Adipocyte (in vitro differentiated cells): ENCODE measurements around the gene REG3A.

Source experiments
- DNase-seq: peaks from one replicate; pipeline ENCODE4 v3.0.0-alpha.2; 2015; ENCODE audit warnings: low read depth
- H3K27me3 ChIP-seq: replicated peaks from 2 replicates; pipeline ENCODE4 v1.7.0; 2013; ENCODE audit warnings: mild to moderate bottlenecking, low read length, moderate library complexity; ENCODE audit not compliant: control insufficient read depth, insufficient read depth
- H3K36me3 ChIP-seq: 2 replicates; pipeline ENCODE4 v1.7.0; 2013; ENCODE audit warnings: low read length, mild to moderate bottlenecking, moderate library complexity; ENCODE audit not compliant: control insufficient read depth, insufficient read depth, severe bottlenecking
- H3K4me1 ChIP-seq: 2 replicates; pipeline ENCODE4 v1.7.0; 2013; ENCODE audit warnings: mild to moderate bottlenecking, low read length, moderate library complexity; ENCODE audit not compliant: control insufficient read depth, insufficient read depth
- H3K4me3 ChIP-seq: 2 replicates; pipeline ENCODE4 v1.7.0; 2013; ENCODE audit warnings: mild to moderate bottlenecking, low read length, moderate library complexity
- H3K9ac ChIP-seq: 2 replicates; pipeline ENCODE4 v1.7.0; 2013; ENCODE audit warnings: mild to moderate bottlenecking, low read length, moderate library complexity
- H3K9me3 ChIP-seq: 2 replicates; pipeline ENCODE4 v1.7.0; 2013; ENCODE audit warnings: mild to moderate bottlenecking, low read length, moderate library complexity; ENCODE audit not compliant: control insufficient read depth

The REG3A gene

DNA sequence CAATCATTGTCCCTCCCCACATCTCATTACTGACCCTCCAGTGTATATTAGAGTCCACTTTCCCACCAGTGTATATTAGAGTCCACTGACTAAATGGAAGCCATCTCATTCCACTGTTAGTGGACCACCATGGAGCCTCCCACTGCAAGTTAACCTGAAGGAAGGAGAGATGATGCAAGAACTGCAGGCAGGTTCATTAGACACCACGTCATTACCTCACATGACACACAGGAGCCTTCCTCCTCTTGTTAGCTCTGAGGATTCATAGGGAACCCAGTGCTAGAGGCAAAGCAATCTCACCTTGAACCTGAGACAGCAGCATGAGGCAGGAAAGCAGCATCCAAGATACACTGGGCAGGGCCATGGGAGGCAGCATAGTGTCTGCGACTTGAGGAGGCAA, 523 bp downstream of the REG3A start:
- H3K9ac ChIP-seq = no peak overlapping the region
- no peaks in the 10 kb centered on the region for H3K4me1 ChIP-seq
- H3K36me3 ChIP-seq = no peaks in the 10 kb centered on the region
- no peaks in the 10 kb centered on the region for H3K27me3 ChIP-seq
- DNase-seq = no peak
- H3K4me3 ChIP-seq = no peak overlapping the region
- H3K9me3 ChIP-seq = no peaks in the 10 kb centered on the region

DNA sequence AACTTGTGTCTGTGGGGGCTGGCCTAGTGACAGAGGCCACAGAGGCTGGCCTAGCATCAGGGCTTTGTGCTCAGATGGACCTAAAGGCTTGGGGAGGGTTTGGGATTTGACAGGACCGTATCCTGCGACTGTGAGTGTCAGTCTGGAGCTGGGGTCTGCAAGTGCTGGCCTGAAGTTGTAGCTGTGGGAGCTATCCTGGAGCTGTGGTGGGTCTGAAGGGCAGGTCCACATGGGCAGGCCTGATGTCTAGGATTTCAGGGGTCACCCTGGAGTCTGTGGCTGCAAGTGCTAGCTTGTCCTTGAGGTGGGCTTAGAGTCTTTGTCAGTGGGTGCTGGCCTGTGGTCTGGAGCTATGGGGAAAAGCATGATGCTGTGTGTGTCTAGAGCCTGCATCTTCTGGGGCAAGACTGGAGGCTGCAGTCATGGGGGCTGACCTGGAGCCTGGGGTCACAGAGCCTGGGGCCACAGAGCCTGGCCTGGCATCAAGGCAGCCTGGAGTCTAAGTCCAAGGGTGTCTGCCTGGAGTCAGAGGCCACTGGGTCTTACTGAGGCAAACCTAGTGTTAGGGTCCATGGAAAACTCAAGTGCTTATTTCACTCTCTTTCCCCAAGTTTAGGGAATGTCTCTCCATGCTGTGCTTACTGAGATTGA, 3.6 kb downstream of the REG3A start:
- DNase-seq = no peak
- no peaks in the 10 kb centered on the region for H3K27me3 ChIP-seq
- no peaks in the 10 kb centered on the region for H3K36me3 ChIP-seq
- H3K9me3 ChIP-seq = no peaks in the 10 kb centered on the region
- H3K4me1 ChIP-seq = no peaks in the 10 kb centered on the region
- no peak overlapping the region for H3K4me3 ChIP-seq
- no peak overlapping the region for H3K9ac ChIP-seq

DNA sequence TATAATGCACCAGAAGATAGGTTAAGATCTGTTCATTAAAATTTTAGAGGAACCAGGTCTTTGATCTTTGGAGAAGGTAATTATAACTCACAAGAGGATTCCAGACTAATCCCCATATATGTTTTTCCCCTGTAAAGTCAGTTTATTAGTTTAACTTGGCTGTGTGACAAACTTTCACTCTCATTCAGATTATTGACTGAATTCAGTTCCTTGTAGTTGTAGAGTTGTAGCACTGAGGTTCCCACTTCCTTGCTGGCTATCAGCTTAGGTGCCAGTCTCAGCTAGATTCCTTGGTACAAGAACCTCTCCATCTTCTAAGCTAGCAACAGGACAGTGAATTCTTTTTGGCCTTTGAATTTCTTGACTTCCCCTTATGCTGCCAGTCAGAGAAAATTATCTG, 20.1 kb downstream of the REG3A start:
- Histone ChIP-seq H3K27me3 (no peaks in the 10 kb centered on the region), H3K9ac (no peak overlapping the region), H3K36me3 (no peaks in the 10 kb centered on the region), H3K4me3 (no peak overlapping the region), H3K4me1 (no peaks in the 10 kb centered on the region), H3K9me3 (no peaks in the 10 kb centered on the region)
- DNase-seq = no peak

DNA sequence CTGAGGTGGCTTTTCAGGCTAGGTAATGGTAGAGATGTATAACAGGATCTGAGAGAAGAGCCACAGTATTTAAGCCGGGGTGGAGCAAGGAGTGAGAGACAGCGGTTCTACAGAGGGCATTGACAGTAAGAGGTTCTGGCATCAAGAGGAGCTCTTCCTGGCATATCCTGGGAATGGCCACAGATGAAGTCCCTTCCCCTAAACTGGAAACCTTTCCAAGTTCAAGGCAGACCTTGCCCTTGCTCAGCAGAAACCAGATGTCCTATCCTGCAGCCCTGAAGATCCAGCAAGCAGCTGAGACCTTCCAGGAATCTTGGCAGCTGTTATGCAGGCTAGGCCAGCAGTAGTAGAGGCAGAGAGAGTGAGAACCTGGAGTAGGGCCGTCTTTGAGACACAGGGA, 21.2 kb downstream of the REG3A start:
- Histone ChIP-seq H3K36me3 (no peaks in the 10 kb centered on the region), H3K9ac (no peak overlapping the region), H3K4me3 (no peak overlapping the region), H3K27me3 (no peaks in the 10 kb centered on the region), H3K4me1 (no peaks in the 10 kb centered on the region), H3K9me3 (no peaks in the 10 kb centered on the region)
- no peak for DNase-seq

DNA sequence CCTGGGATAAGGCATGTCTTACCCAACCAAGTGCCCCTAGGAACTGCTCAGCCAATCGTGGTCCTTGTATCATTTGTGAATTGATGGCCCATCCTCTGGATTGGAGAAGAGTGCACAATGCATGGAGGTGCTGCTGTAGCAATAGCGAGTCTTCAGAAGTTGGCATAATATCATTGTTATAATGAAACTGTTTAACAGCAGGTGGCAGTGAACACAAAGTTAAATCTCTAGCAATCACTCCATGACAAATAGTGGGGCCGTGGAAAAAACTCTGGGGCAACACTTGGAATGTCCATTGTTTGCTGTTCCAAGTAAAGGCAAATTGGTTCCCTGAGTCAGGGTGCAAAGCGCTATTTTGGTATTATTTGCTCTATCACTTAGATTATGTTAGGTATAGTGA, 27.9 kb downstream of the REG3A start:
- H3K4me1 ChIP-seq = no peaks in the 10 kb centered on the region
- DNase-seq = no peak

DNA sequence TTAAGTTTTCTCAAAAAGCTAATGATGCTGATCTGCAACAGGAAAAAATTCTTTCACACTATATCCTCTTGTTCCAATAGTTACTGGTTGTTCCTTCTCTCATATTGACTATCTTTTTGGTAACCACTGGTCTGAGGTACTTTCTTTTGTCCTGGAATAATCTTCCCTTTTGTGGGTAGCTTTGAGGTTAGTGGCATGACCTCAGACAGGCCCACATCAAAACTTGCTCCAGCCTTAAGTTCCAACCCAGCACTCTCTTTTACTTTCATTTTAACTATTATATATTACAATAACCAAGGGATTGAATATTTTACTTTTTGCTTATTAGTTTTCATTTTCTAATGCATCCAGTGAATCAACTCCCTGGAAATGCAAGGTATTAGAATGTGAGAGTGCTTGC, 29.7 kb downstream of the REG3A start:
- no peak for DNase-seq
- Histone ChIP-seq H3K36me3 (no peaks in the 10 kb centered on the region), H3K27me3 (no peaks in the 10 kb centered on the region), H3K4me1 (no peaks in the 10 kb centered on the region), H3K9ac (no peak overlapping the region), H3K4me3 (no peak overlapping the region), H3K9me3 (no peaks in the 10 kb centered on the region)

More for the DNA sequence above, 27.9 kb downstream of the REG3A start:
- Histone ChIP-seq H3K9me3 (no peaks in the 10 kb centered on the region), H3K9ac (no peak overlapping the region), H3K27me3 (no peaks in the 10 kb centered on the region), H3K36me3 (no peaks in the 10 kb centered on the region), H3K4me3 (no peak overlapping the region)

DNA sequence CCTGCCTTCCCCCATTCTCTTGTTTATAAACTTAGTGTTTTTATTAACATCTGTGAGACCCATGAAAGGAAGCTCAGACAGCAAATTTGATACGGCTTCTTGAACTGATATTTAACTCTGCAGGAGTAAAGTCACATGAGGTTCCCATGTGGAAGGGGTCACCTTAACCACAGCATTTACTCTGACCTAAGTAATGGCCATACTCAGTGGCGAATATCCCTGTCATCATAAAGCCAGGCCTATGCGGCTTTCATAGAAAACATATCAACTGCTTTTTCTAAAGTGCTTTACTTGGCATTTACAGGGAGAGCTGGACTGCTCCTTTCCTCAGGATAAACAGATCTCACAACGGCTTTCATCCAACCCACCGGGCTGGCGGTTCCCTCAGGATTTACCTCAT, 30.3 kb downstream of the REG3A start:
- Histone ChIP-seq H3K9ac (no peak overlapping the region), H3K4me1 (no peaks in the 10 kb centered on the region), H3K9me3 (no peaks in the 10 kb centered on the region), H3K36me3 (no peaks in the 10 kb centered on the region), H3K27me3 (no peaks in the 10 kb centered on the region), H3K4me3 (no peak overlapping the region)
- no peak for DNase-seq

DNA sequence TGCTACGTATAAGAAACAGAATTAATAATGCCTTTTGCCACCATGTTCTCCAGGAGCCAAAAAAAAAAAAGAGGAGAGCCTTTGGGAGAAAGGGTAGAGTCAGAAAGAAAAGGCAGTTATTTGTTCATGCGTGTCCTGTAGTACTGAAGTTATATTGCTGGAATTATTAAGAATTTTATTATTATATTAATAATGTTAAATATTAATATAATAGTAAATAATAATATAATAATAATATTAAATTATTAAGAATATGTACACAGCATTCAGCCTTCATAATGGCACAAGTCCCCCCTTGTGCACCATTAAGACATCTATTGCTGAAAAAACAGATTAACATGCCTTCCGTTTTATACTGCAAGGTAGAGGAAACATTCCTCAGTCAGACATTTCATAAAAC, 31.1 kb downstream of the REG3A start:
- DNase-seq = no peak
- H3K27me3 ChIP-seq = no peaks in the 10 kb centered on the region

DNA sequence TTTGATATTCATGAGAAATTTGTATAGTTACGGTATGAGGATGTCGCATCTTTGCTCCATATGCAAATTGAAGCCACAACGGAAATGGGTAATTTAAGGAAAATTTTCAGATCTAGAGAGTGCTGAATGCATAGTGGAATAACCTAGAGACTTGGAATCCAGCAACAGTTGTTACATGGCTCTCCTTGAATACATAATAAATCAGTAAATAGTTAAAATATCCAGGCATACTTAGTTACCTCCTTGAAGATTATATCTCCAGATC, 33.9 kb downstream of the REG3A start:
- H3K27me3 ChIP-seq = no peaks in the 10 kb centered on the region
- H3K9me3 ChIP-seq = no peaks in the 10 kb centered on the region
- no peak overlapping the region for H3K4me3 ChIP-seq
- no peaks in the 10 kb centered on the region for H3K4me1 ChIP-seq
- H3K9ac ChIP-seq = no peak overlapping the region
- DNase-seq = no peak
- H3K36me3 ChIP-seq = no peaks in the 10 kb centered on the region

More for the DNA sequence above, 31.1 kb downstream of the REG3A start:
- H3K36me3 ChIP-seq = no peaks in the 10 kb centered on the region
- H3K4me3 ChIP-seq = no peak overlapping the region
- no peaks in the 10 kb centered on the region for H3K4me1 ChIP-seq
- no peak overlapping the region for H3K9ac ChIP-seq
- H3K9me3 ChIP-seq = no peaks in the 10 kb centered on the region

DNA sequence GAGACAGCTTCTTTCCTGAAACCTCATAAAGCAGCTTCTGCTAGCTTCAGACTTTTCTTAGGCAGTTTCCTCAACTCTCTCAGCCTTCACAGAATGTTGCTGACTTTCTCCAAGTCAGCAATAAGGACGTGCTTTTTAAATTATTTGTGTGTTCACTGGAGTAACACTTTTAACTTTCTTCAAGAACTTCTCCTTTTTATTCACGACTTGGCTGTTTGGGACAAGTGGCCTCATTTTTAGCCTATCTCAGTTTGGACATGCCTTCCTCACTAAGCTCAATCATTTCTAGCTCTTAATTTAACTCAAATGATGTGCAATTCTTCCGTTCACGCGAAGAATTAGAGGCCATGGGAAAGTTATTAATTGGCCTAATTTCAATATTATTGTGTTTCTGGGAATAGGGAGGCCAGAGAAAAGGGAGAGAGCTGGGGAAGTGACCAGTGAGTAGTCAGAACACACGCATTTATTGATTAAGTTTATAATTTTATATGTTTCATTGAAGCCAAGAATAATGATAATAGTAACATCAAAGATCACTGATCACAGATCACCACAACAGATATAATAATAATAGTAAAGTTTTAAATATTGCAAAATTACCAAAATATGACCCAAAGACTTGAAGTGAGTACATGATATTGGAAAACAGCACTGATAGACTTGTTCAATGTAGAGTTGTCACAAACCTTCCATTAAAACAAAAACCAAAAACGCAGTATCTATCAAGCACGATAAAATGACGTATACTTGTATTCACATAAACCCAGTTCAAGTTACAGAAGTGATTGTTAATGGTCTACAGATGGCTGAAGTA, 34.4 kb downstream of the REG3A start:
- H3K4me3 ChIP-seq = no peak overlapping the region
- no peaks in the 10 kb centered on the region for H3K36me3 ChIP-seq
- no peaks in the 10 kb centered on the region for H3K4me1 ChIP-seq
- no peak for DNase-seq
- H3K9me3 ChIP-seq = no peaks in the 10 kb centered on the region
- H3K9ac ChIP-seq = no peak overlapping the region
- no peaks in the 10 kb centered on the region for H3K27me3 ChIP-seq

DNA sequence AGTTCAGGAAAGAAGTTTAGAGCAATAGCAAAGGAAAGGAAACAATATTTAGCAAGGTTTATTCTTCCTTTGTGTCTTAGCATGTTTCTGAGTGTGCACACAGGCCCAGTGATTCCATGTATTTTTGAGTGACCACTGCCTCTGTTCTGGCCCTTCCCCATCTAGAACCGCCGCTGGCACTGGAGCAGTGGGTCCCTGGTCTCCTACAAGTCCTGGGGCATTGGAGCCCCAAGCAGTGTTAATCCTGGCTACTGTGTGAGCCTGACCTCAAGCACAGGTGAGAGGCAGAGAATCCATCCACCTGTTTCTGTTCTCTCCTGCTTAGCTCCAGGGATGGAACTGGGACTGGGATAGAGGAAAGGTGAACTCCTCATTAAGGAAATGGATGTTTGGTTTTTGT, 36.9 kb downstream of the REG3A start:
- Histone ChIP-seq H3K9me3 (no peaks in the 10 kb centered on the region), H3K36me3 (no peaks in the 10 kb centered on the region), H3K27me3 (no peaks in the 10 kb centered on the region), H3K4me3 (no peak overlapping the region), H3K9ac (no peak overlapping the region), H3K4me1 (no peaks in the 10 kb centered on the region)
- DNase-seq = no peak
